Endodermal cell (in vitro differentiated cells): ENCODE results near the gene FREY1. TPM values are rescaled to one million over a fixed set of nuclear protein-coding genes. Genes with fewer than 3 reads are reported as not detected.

Source experiments
- DNase-seq: peaks from one replicate; pipeline ENCODE4 v3.0.0-alpha.2; 2017
- H3K27ac ChIP-seq: 2 replicates; pipeline ENCODE4 v1.5.1; 2013; ENCODE audit warnings: mild to moderate bottlenecking, low read depth, low read length, moderate library complexity
- H3K27me3 ChIP-seq: 2 replicates; pipeline ENCODE4 v1.6.1; 2013; ENCODE audit warnings: mild to moderate bottlenecking, low read length, moderate library complexity; ENCODE audit not compliant: insufficient read depth, control insufficient read depth, poor library complexity, severe bottlenecking
- H3K36me3 ChIP-seq: 2 replicates; pipeline ENCODE4 v1.7.0; 2013; ENCODE audit warnings: mild to moderate bottlenecking, low read length, moderate library complexity; ENCODE audit not compliant: control insufficient read depth, insufficient read depth
- H3K4me1 ChIP-seq: one replicate; pipeline ENCODE4 v1.7.0; 2013; ENCODE audit warnings: low read length; ENCODE audit not compliant: control insufficient read depth, insufficient read depth
- H3K4me3 ChIP-seq: 2 replicates; pipeline ENCODE4 v1.5.1; 2013; ENCODE audit warnings: mild to moderate bottlenecking, low read length, moderate library complexity
- H3K9ac ChIP-seq: 2 replicates; pipeline ENCODE4 v1.6.1; 2013; ENCODE audit warnings: mild to moderate bottlenecking, low read length, moderate library complexity; ENCODE audit not compliant: poor library complexity, severe bottlenecking; ENCODE audit errors: extremely low read depth
- H3K9me3 ChIP-seq: 2 replicates; pipeline ENCODE4 v1.6.1; 2013; ENCODE audit warnings: mild to moderate bottlenecking, low read length, moderate library complexity; ENCODE audit not compliant: control insufficient read depth
- H3K27ac Mint-ChIP-seq: 2 replicates; pipeline ENCODE4 v1.8.0; 2020; ENCODE audit warnings: mixed read lengths
- H3K27me3 Mint-ChIP-seq: 2 replicates; pipeline ENCODE4 v1.8.0; 2021; ENCODE audit warnings: mild to moderate bottlenecking, mixed read lengths; ENCODE audit not compliant: insufficient read depth
- H3K36me3 Mint-ChIP-seq: 2 replicates; pipeline ENCODE4 v1.8.0; 2020; ENCODE audit warnings: low read depth, mixed read lengths
- H3K4me1 Mint-ChIP-seq: 2 replicates; pipeline ENCODE4 v1.8.0; 2020; ENCODE audit warnings: mixed read lengths
- H3K4me3 Mint-ChIP-seq: 2 replicates; pipeline ENCODE4 v1.8.0; 2020; ENCODE audit warnings: mild to moderate bottlenecking, moderate library complexity, mixed read lengths
- H3K9me3 Mint-ChIP-seq: 2 replicates; pipeline ENCODE4 v1.8.0; 2020; ENCODE audit warnings: mild to moderate bottlenecking, mixed read lengths
- CTCF ChIP-seq: fragments of 200-600 bp; sonication (generic); conservative IDR thresholded peaks from 2 replicates; pipeline ENCODE4 v1.5.0; 2021; ENCODE audit warnings: antibody characterized with exemption, mild to moderate bottlenecking
- WGBS, 2 experiments: methylation state at CpG; one replicate each; pipeline versions ENCODE4 v1.1.5 to v1.1.7; 2013; ENCODE audit warnings: missing lambda C conversion rate in 2 of 2, mixed read lengths in 1 of 2; ENCODE audit not compliant: insufficient coverage in 1 of 2, insufficient read length in 1 of 2; 5-methylcytosine and 5-hydroxymethylcytosine counted together
- total RNA-seq, 2 donors: library from RNA; stranded (reverse); fragmentation: NEBNext Ultra II Directional in 1 of 2; extraction: Animal tissue kit (Norgen Biotek cat#: 25700) in 1 of 2; gene quantifications; 2 replicates in 1 of 2; 3 replicates in 1 of 2; pipeline ENCODE4 v1.2.1, GENCODE V29; 2021

Gene FREY1
- total RNA-seq, 2 donors from 2014 or later = 1.1 to 1.5 TPM

- H3K27me3 Mint-ChIP-seq = no peaks in the 10 kb centered on the region
- no peak overlapping the region for H3K27ac Mint-ChIP-seq
Observed at GRCh38 chr11:45936511-45937054, 29.5 kb upstream of the FREY1 start.

GRCh38 chr11:45935349-45936064, 28.4 kb upstream of the FREY1 start:
- H3K9me3 Mint-ChIP-seq = no peaks in the 10 kb centered on the region
- TF ChIP-seq CTCF = no peak
- 88 to 94% methylated on average over 7 of the region's 8 CpGs for WGBS, 2 experiments
- no peaks in the 10 kb centered on the region for H3K27me3 Mint-ChIP-seq
- no peak overlapping the region for H3K4me3 ChIP-seq
- H3K27me3 ChIP-seq = no peaks in the 10 kb centered on the region
- no peak overlapping the region for H3K27ac ChIP-seq
- peaks cover 12% of the 10 kb centered on the region for H3K4me1 Mint-ChIP-seq
- peaks cover 42% of the 10 kb centered on the region for H3K36me3 Mint-ChIP-seq
- H3K27ac Mint-ChIP-seq = no peak overlapping the region
- DNase-seq = no peak
- H3K9ac ChIP-seq = no peak overlapping the region
- H3K9me3 ChIP-seq = no peaks in the 10 kb centered on the region
- no peak overlapping the region for H3K4me3 Mint-ChIP-seq
- peaks cover 44% of the 10 kb centered on the region for H3K36me3 ChIP-seq
- peaks cover 6% of the 10 kb centered on the region for H3K4me1 ChIP-seq

More at GRCh38 chr11:45936511-45937054, 29.5 kb upstream of the FREY1 start:
- DNase-seq = no peak
- Histone ChIP-seq H3K9ac (no peak overlapping the region), H3K4me3 (no peak overlapping the region), H3K27ac (no peak overlapping the region), H3K4me1 (peaks cover 6% of the 10 kb centered on the region), H3K36me3 (peaks cover 45% of the 10 kb centered on the region), H3K9me3 (no peaks in the 10 kb centered on the region), H3K27me3 (no peaks in the 10 kb centered on the region)
- TF ChIP-seq CTCF = no peak
- Mint-ChIP-seq H3K4me3 (no peak overlapping the region), H3K4me1 (peaks cover 12% of the 10 kb centered on the region), H3K9me3 (no peaks in the 10 kb centered on the region), H3K36me3 (peaks cover 44% of the 10 kb centered on the region)
- WGBS, 2 experiments = 96% methylated on average over 4 of the region's 4 CpGs; no CpG with 5 or more reads in 1 of the 2 experiments

- Histone ChIP-seq H3K9ac (no peak overlapping the region), H3K27ac (no peak overlapping the region), H3K27me3 (no peaks in the 10 kb centered on the region), H3K9me3 (no peaks in the 10 kb centered on the region), H3K4me3 (no peak overlapping the region), H3K4me1 (peaks cover 6% of the 10 kb centered on the region), H3K36me3 (peaks cover 44% of the 10 kb centered on the region)
- peak overlapping the region; percentile 61 for H3K27ac Mint-ChIP-seq
- peaks cover 12% of the 10 kb centered on the region for H3K4me1 Mint-ChIP-seq
- no peak for TF ChIP-seq CTCF
- no peaks in the 10 kb centered on the region for H3K27me3 Mint-ChIP-seq
- H3K36me3 Mint-ChIP-seq = peaks cover 42% of the 10 kb centered on the region
- no peak overlapping the region for H3K4me3 Mint-ChIP-seq
- H3K9me3 Mint-ChIP-seq = no peaks in the 10 kb centered on the region
- WGBS, 2 experiments = 92 to 94% methylated on average over 12 of the region's 12 CpGs
- DNase-seq = no peak
Observed at GRCh38 chr11:45934580-45935318, 27.7 kb upstream of the FREY1 start.
